KMS-11 (cell line): ENCODE data around the gene PHYHIPL.

ENCODE experiments used
- H2AFZ ChIP-seq: fragments of 200-600 bp; sonication (generic); 2 replicates; pipeline ENCODE4 v1.6.1; 2016; ENCODE audit warnings: antibody characterized with exemption, mixed run types, low read depth
- H3K27ac ChIP-seq: fragments of 200-600 bp; sonication (generic); 2 replicates; pipeline ENCODE4 v1.6.1; 2016; ENCODE audit warnings: mild to moderate bottlenecking, mixed run types
- H3K27me3 ChIP-seq: fragments of 200-600 bp; sonication (generic); 2 replicates; pipeline ENCODE4 v1.6.1; 2017; ENCODE audit warnings: mild to moderate bottlenecking, low read depth, mixed run types, moderate library complexity; ENCODE audit not compliant: insufficient read depth
- H3K36me3 ChIP-seq: fragments of 200-600 bp; sonication (generic); 2 replicates; pipeline ENCODE4 v1.6.1; 2017; ENCODE audit warnings: mild to moderate bottlenecking, mixed run types; ENCODE audit not compliant: insufficient read depth
- H3K4me1 ChIP-seq: fragments of 200-600 bp; sonication (generic); 2 replicates; pipeline ENCODE4 v1.6.1; 2016; ENCODE audit warnings: mild to moderate bottlenecking, low read depth, mixed run types; ENCODE audit not compliant: poor library complexity, severe bottlenecking
- H3K4me2 ChIP-seq: fragments of 200-600 bp; sonication (generic); 2 replicates; pipeline ENCODE4 v1.7.0; 2016; ENCODE audit warnings: mild to moderate bottlenecking, mixed run types
- H3K4me3 ChIP-seq: fragments of 200-600 bp; sonication (generic); IDR thresholded peaks from 2 replicates; pipeline ENCODE4 v1.6.1; 2017; ENCODE audit warnings: low read depth, low read length, mixed read lengths; ENCODE audit not compliant: insufficient read depth
- H3K79me2 ChIP-seq: fragments of 200-600 bp; sonication (generic); 2 replicates; pipeline ENCODE4 v1.6.1; 2016; ENCODE audit warnings: low read depth, mixed run types; ENCODE audit not compliant: insufficient read depth
- H3K9ac ChIP-seq: fragments of 200-600 bp; sonication (generic); 2 replicates; pipeline ENCODE4 v1.6.1; 2016; ENCODE audit warnings: mild to moderate bottlenecking, mixed run types
- H4K20me1 ChIP-seq: fragments of 200-600 bp; sonication (generic); 2 replicates; pipeline ENCODE4 v1.6.1; 2016; ENCODE audit warnings: mild to moderate bottlenecking, mixed run types; ENCODE audit not compliant: insufficient read depth
- CTCF ChIP-seq: fragments of 200-600 bp; sonication (generic); conservative IDR thresholded peaks from 2 replicates; pipeline ENCODE4 v1.6.1; 2017; ENCODE audit warnings: low read depth, mild to moderate bottlenecking, antibody characterized with exemption, low read length, moderate library complexity, mixed read lengths

The PHYHIPL gene

DNA sequence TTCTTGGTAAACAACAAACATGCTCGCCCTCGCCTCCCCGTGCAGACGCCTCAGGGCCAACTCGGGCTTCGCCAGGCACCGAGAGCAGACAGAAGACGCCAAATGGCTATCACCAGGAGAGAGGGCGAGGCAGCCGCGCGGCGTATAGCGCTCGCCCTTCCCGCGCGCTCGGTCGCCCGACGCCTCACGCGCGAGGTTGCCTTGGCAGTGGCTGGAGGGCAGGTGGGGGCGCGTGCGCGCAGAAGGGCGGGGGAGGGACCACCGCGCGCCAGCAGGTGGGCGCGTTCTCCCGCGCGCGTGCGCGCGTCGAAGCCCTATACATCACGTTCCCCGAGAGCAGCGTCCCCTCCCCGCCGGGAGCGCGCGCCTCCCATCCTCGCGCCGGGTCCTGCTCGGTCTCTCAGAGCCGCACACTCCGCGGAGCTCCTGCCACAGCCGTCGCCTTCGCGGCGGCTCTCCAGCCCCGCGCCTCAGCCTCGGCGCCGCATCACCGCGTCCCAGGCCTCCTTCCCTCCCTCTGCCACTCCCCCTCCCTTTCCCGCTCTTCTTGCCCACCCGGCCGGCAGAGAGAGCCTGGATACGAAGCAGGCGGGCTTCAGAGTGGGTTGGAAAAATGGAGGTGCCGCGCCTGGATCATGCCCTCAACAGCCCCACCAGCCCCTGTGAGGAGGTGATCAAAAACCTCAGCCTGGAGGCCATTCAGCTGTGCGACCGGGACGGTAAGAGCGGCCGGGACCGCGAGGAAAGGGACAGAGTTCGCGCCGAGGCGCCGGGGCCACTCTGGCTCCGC is at the start of gene PHYHIPL:
Gene PHYHIPL, plus strand, starts transcription at position 403 of the 790 bp plus-strand sequence. Its CDS starts 211 bp downstream, at position 614.
- TF ChIP-seq CTCF, result no peak
- no peaks in the 10 kb centered on the region for H3K36me3 ChIP-seq
- no peaks in the 10 kb centered on the region for H4K20me1 ChIP-seq
- H3K4me1 ChIP-seq, result no peaks in the 10 kb centered on the region
- no peak within 1 kb of the TSS for H2AFZ ChIP-seq
- H3K4me3 ChIP-seq, result no peak within 1 kb of the TSS
- H3K27ac ChIP-seq, result no peak within 1 kb of the TSS
- H3K4me2 ChIP-seq, result no peak within 1 kb of the TSS
- H3K79me2 ChIP-seq, result no peaks in the 10 kb centered on the region
- no peak within 1 kb of the TSS for H3K9ac ChIP-seq
- H3K27me3 ChIP-seq, result no peaks in the 10 kb centered on the region

- H2AFZ ChIP-seq, result no peak overlapping the region
- no peaks in the 10 kb centered on the region for H4K20me1 ChIP-seq
- H3K4me1 ChIP-seq, result no peaks in the 10 kb centered on the region
- no peak overlapping the region for H3K4me3 ChIP-seq
- no peak overlapping the region for H3K4me2 ChIP-seq
- no peaks in the 10 kb centered on the region for H3K79me2 ChIP-seq
- no peak overlapping the region for H3K27ac ChIP-seq
- TF ChIP-seq CTCF, result no peak
- no peaks in the 10 kb centered on the region for H3K36me3 ChIP-seq
- H3K9ac ChIP-seq, result no peak overlapping the region
- H3K27me3 ChIP-seq, result no peaks in the 10 kb centered on the region
These were observed 49.5 kb upstream of the PHYHIPL start for GRCh38 chr10:59126991-59127390.

DNA sequence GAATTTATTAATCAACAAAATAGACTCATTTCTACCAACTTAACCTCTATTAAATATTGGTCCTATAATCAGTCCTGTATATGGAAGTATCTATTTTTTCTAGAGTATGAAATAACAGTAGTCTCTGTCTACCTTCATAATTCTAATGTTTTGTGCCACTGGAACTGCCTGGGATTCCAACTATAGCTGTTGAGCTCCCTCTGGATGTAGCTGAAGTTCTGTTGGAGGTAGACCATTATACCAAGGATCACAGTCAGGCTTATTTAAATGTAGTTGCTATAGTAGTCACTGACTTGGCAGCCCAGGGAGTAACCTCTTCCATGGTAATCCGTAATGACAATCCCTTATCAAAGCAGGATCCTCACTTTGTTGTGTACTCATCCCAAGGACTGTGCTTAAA is 48.5 kb upstream of the PHYHIPL start:
- H3K9ac ChIP-seq, result no peak overlapping the region
- H3K27ac ChIP-seq, result no peak overlapping the region
- no peak overlapping the region for H3K4me3 ChIP-seq
- H2AFZ ChIP-seq, result no peak overlapping the region
- no peaks in the 10 kb centered on the region for H3K4me1 ChIP-seq
- no peaks in the 10 kb centered on the region for H3K36me3 ChIP-seq
- TF ChIP-seq CTCF, result no peak
- no peaks in the 10 kb centered on the region for H4K20me1 ChIP-seq
- H3K27me3 ChIP-seq, result no peaks in the 10 kb centered on the region
- H3K4me2 ChIP-seq, result no peak overlapping the region
- H3K79me2 ChIP-seq, result no peaks in the 10 kb centered on the region

- Histone ChIP-seq H3K4me1 (no peaks in the 10 kb centered on the region), H2AFZ (no peak overlapping the region), H3K79me2 (no peaks in the 10 kb centered on the region), H3K27me3 (no peaks in the 10 kb centered on the region), H3K4me3 (no peak overlapping the region), H3K4me2 (no peak overlapping the region), H3K9ac (no peak overlapping the region), H4K20me1 (no peaks in the 10 kb centered on the region), H3K36me3 (no peaks in the 10 kb centered on the region), H3K27ac (no peak overlapping the region)
- no peak for TF ChIP-seq CTCF
These were observed 46.6 kb upstream of the PHYHIPL start for GRCh38 chr10:59129867-59130266.
